ENCODE data around the gene CASZ1. TPM values are rescaled to one million over a fixed set of nuclear protein-coding genes. Genes with fewer than 3 reads are reported as not detected.

Gene CASZ1
- total RNA-seq, 3 donors from 2014 or later (not counting 1 experiment from before 2014, with no cell fraction given), result 55.9 to 83.0 (median 70.6) TPM

GRCh38 chr1:10735563-10736305, 60.7 kb downstream of the CASZ1 start:
- WGBS (ENCODE audit: insufficient coverage), result 68% methylated on average over 11 of the region's 11 CpGs

GRCh38 chr1:10734962-10735544, 61.4 kb downstream of the CASZ1 start:
- Histone ChIP-seq H3K27me3 (ENCODE audit: control insufficient read depth, insufficient read depth, low read length) (no peaks in the 10 kb centered on the region), H3K27ac (ENCODE audit: low read length) (no peak overlapping the region), H3K36me3 (ENCODE audit: control insufficient read depth, insufficient read depth, low read length) (no peaks in the 10 kb centered on the region), H3K9me3 (ENCODE audit: control insufficient read depth, insufficient read depth, low read length) (no peaks in the 10 kb centered on the region), H3K4me1 (ENCODE audit: control insufficient read depth, insufficient read depth, low read length) (no peaks in the 10 kb centered on the region), H3K4me3 (ENCODE audit: low read length) (no peak overlapping the region)
- Mint-ChIP-seq H3K27ac (no peak overlapping the region), H3K4me1 (no peaks in the 10 kb centered on the region), H3K36me3 (no peaks in the 10 kb centered on the region), H3K9me3 (no peaks in the 10 kb centered on the region), H3K27me3 (ENCODE audit: low read depth in 2 of 2) (peaks cover 0 to 3% of the 10 kb centered on the region in 2 donors), H3K4me3 (no peak overlapping the region)
- ATAC-seq (no peak), DNase-seq (no peak)
- WGBS (ENCODE audit: insufficient coverage), result 68% methylated on average over 22 of the region's 24 CpGs
- TF ChIP-seq CTCF (IDR thresholded peaks at IDR 0.05), result no peak
- intact Hi-C loops (cut with micrococcal nuclease), result no loop called here

More at GRCh38 chr1:10735563-10736305, 60.7 kb downstream of the CASZ1 start:
- H3K36me3 Mint-ChIP-seq, result no peaks in the 10 kb centered on the region
- no peak for ATAC-seq
- Histone ChIP-seq H3K9me3 (ENCODE audit: control insufficient read depth, insufficient read depth, low read length) (no peaks in the 10 kb centered on the region), H3K4me3 (ENCODE audit: low read length) (no peak overlapping the region), H3K4me1 (ENCODE audit: control insufficient read depth, insufficient read depth, low read length) (no peaks in the 10 kb centered on the region), H3K27ac (ENCODE audit: low read length) (no peak overlapping the region), H3K36me3 (ENCODE audit: control insufficient read depth, insufficient read depth, low read length) (no peaks in the 10 kb centered on the region), H3K27me3 (ENCODE audit: control insufficient read depth, insufficient read depth, low read length) (no peaks in the 10 kb centered on the region)
- H3K9me3 Mint-ChIP-seq, result no peaks in the 10 kb centered on the region
- no peaks in the 10 kb centered on the region for H3K4me1 Mint-ChIP-seq
- intact Hi-C loops (cut with micrococcal nuclease), result no loop called here
- H3K27ac Mint-ChIP-seq, result no peak overlapping the region
- TF ChIP-seq CTCF (IDR thresholded peaks at IDR 0.05), result no peak
- no peak overlapping the region for H3K4me3 Mint-ChIP-seq
- peaks cover 0 to 3% of the 10 kb centered on the region in 2 donors for H3K27me3 Mint-ChIP-seq (ENCODE audit: low read depth in 2 of 2)
- no peak for DNase-seq

- ATAC-seq (no peak), DNase-seq (no peak)
- Histone ChIP-seq H3K9me3 (ENCODE audit: control insufficient read depth, insufficient read depth, low read length) (no peaks in the 10 kb centered on the region), H3K4me1 (ENCODE audit: control insufficient read depth, insufficient read depth, low read length) (no peaks in the 10 kb centered on the region), H3K27ac (ENCODE audit: low read length) (no peak overlapping the region), H3K27me3 (ENCODE audit: control insufficient read depth, insufficient read depth, low read length) (no peaks in the 10 kb centered on the region), H3K36me3 (ENCODE audit: control insufficient read depth, insufficient read depth, low read length) (no peaks in the 10 kb centered on the region), H3K4me3 (ENCODE audit: low read length) (no peak overlapping the region)
- WGBS (ENCODE audit: insufficient coverage), result 87% methylated on average over 6 of the region's 6 CpGs
- no peak for TF ChIP-seq CTCF (IDR thresholded peaks at IDR 0.05)
- Mint-ChIP-seq H3K36me3 (no peaks in the 10 kb centered on the region), H3K4me1 (no peaks in the 10 kb centered on the region), H3K9me3 (no peaks in the 10 kb centered on the region), H3K27ac (no peak overlapping the region), H3K27me3 (ENCODE audit: low read depth in 2 of 2) (peaks cover 0 to 3% of the 10 kb centered on the region in 2 donors), H3K4me3 (no peak overlapping the region)
- intact Hi-C loops (cut with micrococcal nuclease), result no loop called here
Observed at GRCh38 chr1:10734375-10734774, 62.1 kb downstream of the CASZ1 start.
